Spinal cord (tissue), 10 donors: ENCODE measurements around the gene TMEM191C. TPM values are rescaled to one million over a fixed set of nuclear protein-coding genes. Genes with fewer than 3 reads are reported as not detected.

Source experiments
- DNase-seq, 6 donors: peaks; one replicate each; pipeline versions ENCODE4 v3.0.0 to v3.0.0-alpha.2; 2013 to 2015; ENCODE audit warnings: low spot score in 6 of 6, low read depth in 4 of 6
- H3K27ac ChIP-seq: one replicate; pipeline ENCODE4 v1.5.1; 2013; ENCODE audit warnings: low read depth, low read length, control low read depth
- H3K27me3 ChIP-seq: one replicate; pipeline ENCODE4 v1.6.1; 2013; ENCODE audit warnings: low read length; ENCODE audit not compliant: control insufficient read depth, insufficient read depth
- H3K36me3 ChIP-seq: one replicate; pipeline ENCODE4 v1.6.1; 2013; ENCODE audit warnings: low read length; ENCODE audit not compliant: control insufficient read depth, insufficient read depth
- H3K4me1 ChIP-seq: one replicate; pipeline ENCODE4 v1.6.1; 2013; ENCODE audit warnings: low read length; ENCODE audit not compliant: control insufficient read depth, insufficient read depth
- H3K4me3 ChIP-seq: one replicate; pipeline ENCODE4 v1.5.1; 2013; ENCODE audit warnings: low read depth, low read length, control low read depth
- H3K9me3 ChIP-seq: one replicate; pipeline ENCODE4 v1.6.1; 2013; ENCODE audit warnings: low read length; ENCODE audit not compliant: control insufficient read depth, insufficient read depth
- WGBS: methylation state at CpG from one replicate; pipeline ENCODE4 v1.1.5; 2013; ENCODE audit warnings: missing lambda C conversion rate; ENCODE audit not compliant: insufficient coverage; 5-methylcytosine and 5-hydroxymethylcytosine counted together
- polyA plus RNA-seq, 2 donors: library from polyadenylated mRNA; unstranded; fragments of 120-200 nt; gene quantifications; one replicate each; pipeline ENCODE4 v1.2.1, GENCODE V29; 2013; ENCODE audit not compliant: insufficient read length in 2 of 2
- total RNA-seq, 2 donors: library from RNA; depleted of rRNA in 1 of 2; stranded (reverse); fragments of 120-200 nt in 1 of 2; fragments of >200 nt in 1 of 2; gene quantifications; one replicate each; pipeline versions ENCODE4 v1.2.3 to v1.2.4, GENCODE V29; 2013 to 2014
- donor health status: healthy.

The TMEM191C gene
- total and polyA plus RNA-seq, 4 donors = 3.9 to 23.9 (median 8.5) TPM

GRCh38 chr22:21446128-21446826 is 20.9 kb upstream of the TMEM191C start:
- H3K27ac ChIP-seq = no peak overlapping the region
- peaks cover 28% of the 10 kb centered on the region for H3K4me1 ChIP-seq
- no peaks in the 10 kb centered on the region for H3K9me3 ChIP-seq
- DNase-seq = no peak
- H3K4me3 ChIP-seq = no peak overlapping the region
- H3K36me3 ChIP-seq = peaks cover 75% of the 10 kb centered on the region
- WGBS = 92% methylated on average over 47 of the region's 49 CpGs
- H3K27me3 ChIP-seq = no peaks in the 10 kb centered on the region

GRCh38 chr22:21446827-21447690 is 20.1 kb upstream of the TMEM191C start:
- 90% methylated on average over 31 of the region's 33 CpGs for WGBS
- DNase-seq = no peak
- no peak overlapping the region for H3K4me3 ChIP-seq
- H3K9me3 ChIP-seq = no peaks in the 10 kb centered on the region
- H3K36me3 ChIP-seq = peaks cover 79% of the 10 kb centered on the region
- H3K4me1 ChIP-seq = peaks cover 27% of the 10 kb centered on the region
- H3K27ac ChIP-seq = no peak overlapping the region
- no peaks in the 10 kb centered on the region for H3K27me3 ChIP-seq

- Histone ChIP-seq H3K9me3 (no peaks in the 10 kb centered on the region), H3K27ac (no peak overlapping the region), H3K27me3 (no peaks in the 10 kb centered on the region), H3K4me3 (no peak overlapping the region), H3K4me1 (peaks cover 23% of the 10 kb centered on the region), H3K36me3 (peaks cover 77% of the 10 kb centered on the region)
- 92% methylated on average over 20 of the region's 22 CpGs for WGBS
- DNase-seq = no peak
Observed at GRCh38 chr22:21447694-21448402, 19.3 kb upstream of the TMEM191C start.

- peaks cover 67% of the 10 kb centered on the region for H3K36me3 ChIP-seq
- WGBS = 94% methylated on average over 14 of the region's 23 CpGs
- no peaks in the 10 kb centered on the region for H3K9me3 ChIP-seq
- no peak overlapping the region for H3K27ac ChIP-seq
- DNase-seq = no peak
- peaks cover 16% of the 10 kb centered on the region for H3K4me1 ChIP-seq
- no peaks in the 10 kb centered on the region for H3K27me3 ChIP-seq
- H3K4me3 ChIP-seq = no peak overlapping the region
Observed at GRCh38 chr22:21448627-21449416, 18.4 kb upstream of the TMEM191C start.

GRCh38 chr22:21449531-21450319 is 17.5 kb upstream of the TMEM191C start:
- Histone ChIP-seq H3K9me3 (no peaks in the 10 kb centered on the region), H3K27me3 (no peaks in the 10 kb centered on the region), H3K4me3 (no peak overlapping the region), H3K27ac (no peak overlapping the region), H3K4me1 (peaks cover 10% of the 10 kb centered on the region), H3K36me3 (peaks cover 59% of the 10 kb centered on the region)
- no peak for DNase-seq
- 90% methylated on average over 13 of the region's 23 CpGs for WGBS

GRCh38 chr22:21450320-21450831 is 16.8 kb upstream of the TMEM191C start:
- Histone ChIP-seq H3K36me3 (peaks cover 54% of the 10 kb centered on the region), H3K4me3 (no peak overlapping the region), H3K9me3 (no peaks in the 10 kb centered on the region), H3K4me1 (peaks cover 4% of the 10 kb centered on the region), H3K27ac (no peak overlapping the region), H3K27me3 (no peaks in the 10 kb centered on the region)
- WGBS = 74% methylated on average over 14 of the region's 19 CpGs
- DNase-seq = no peak

GRCh38 chr22:21450858-21451353 is 16.3 kb upstream of the TMEM191C start:
- H3K36me3 ChIP-seq = peaks cover 52% of the 10 kb centered on the region
- no peaks in the 10 kb centered on the region for H3K27me3 ChIP-seq
- H3K4me3 ChIP-seq = no peak overlapping the region
- no peaks in the 10 kb centered on the region for H3K9me3 ChIP-seq
- no peak overlapping the region for H3K27ac ChIP-seq
- WGBS = 57% methylated on average over 3 of the region's 9 CpGs
- DNase-seq = no peak
- H3K4me1 ChIP-seq = peaks cover 4% of the 10 kb centered on the region

GRCh38 chr22:21451545-21452520 is 15.4 kb upstream of the TMEM191C start:
- H3K4me1 ChIP-seq = peaks cover 4% of the 10 kb centered on the region
- peaks cover 43% of the 10 kb centered on the region for H3K36me3 ChIP-seq
- no peak for DNase-seq
- H3K27ac ChIP-seq = no peak overlapping the region
- no peaks in the 10 kb centered on the region for H3K9me3 ChIP-seq
- no peaks in the 10 kb centered on the region for H3K27me3 ChIP-seq
- H3K4me3 ChIP-seq = no peak overlapping the region
- 71% methylated on average over 5 of the region's 7 CpGs for WGBS
